ENCODE measurements around the gene ANKK1. TPM values are rescaled to one million over a fixed set of nuclear protein-coding genes. Genes with fewer than 3 reads are reported as not detected.

Gene ANKK1
- total and polyA plus RNA-seq, 8 donors: 0.09 to 0.95 (median 0.47) TPM

- no peak for TF ChIP-seq CTCF (IDR thresholded peaks at IDR 0.05)
- peaks cover 0 to 25% of the 10 kb centered on the region in 2 donors for H3K36me3 ChIP-seq
- DNase-seq (no peak), ATAC-seq (no peak)
- no peak overlapping the region for H3K4me3 ChIP-seq
- no peaks in the 10 kb centered on the region for H3K27me3 ChIP-seq
- intact Hi-C loops (cut with DNase I): no loop called here
- H3K27ac ChIP-seq: no peak overlapping the region
- no peaks in the 10 kb centered on the region for H3K4me1 ChIP-seq
- H3K9me3 ChIP-seq: no peaks in the 10 kb centered on the region
These were observed 41.6 kb upstream of the ANKK1 start for GRCh38 chr11:113345978-113346377.

- Histone ChIP-seq H3K4me3 (no peak overlapping the region), H3K9me3 (no peaks in the 10 kb centered on the region), H3K36me3 (peaks cover 0 to 25% of the 10 kb centered on the region in 2 donors), H3K4me1 (no peaks in the 10 kb centered on the region), H3K27ac (no peak overlapping the region), H3K27me3 (no peaks in the 10 kb centered on the region)
- DNase-seq (no peak), ATAC-seq (no peak)
- no peak for TF ChIP-seq CTCF (IDR thresholded peaks at IDR 0.05)
- intact Hi-C loops (cut with DNase I): no loop called here
These were observed 38.1 kb upstream of the ANKK1 start for GRCh38 chr11:113349528-113349927.

- Histone ChIP-seq H3K4me1 (no peaks in the 10 kb centered on the region), H3K27ac (no peak overlapping the region), H3K36me3 (peaks cover 0 to 32% of the 10 kb centered on the region in 2 donors), H3K4me3 (no peak overlapping the region), H3K27me3 (no peaks in the 10 kb centered on the region), H3K9me3 (peaks cover 0 to 6% of the 10 kb centered on the region in 2 donors)
- no peak for TF ChIP-seq CTCF (IDR thresholded peaks at IDR 0.05)
- ATAC-seq (no peak), DNase-seq (peak in 1 of 4 donors; percentile 61)
- intact Hi-C loops (cut with DNase I): no loop called here
These were observed 37.1 kb upstream of the ANKK1 start for GRCh38 chr11:113350336-113351067.

GRCh38 chr11:113351068-113351450 lies 36.5 kb upstream of the ANKK1 start:
- intact Hi-C loops (cut with DNase I): no loop called here
- peaks cover 0 to 12% of the 10 kb centered on the region in 2 donors for H3K9me3 ChIP-seq
- DNase-seq (no peak), ATAC-seq (no peak)
- no peak for TF ChIP-seq CTCF (IDR thresholded peaks at IDR 0.05)
- no peak overlapping the region for H3K27ac ChIP-seq
- H3K4me3 ChIP-seq: no peak overlapping the region
- H3K27me3 ChIP-seq: no peaks in the 10 kb centered on the region
- peaks cover 0 to 38% of the 10 kb centered on the region in 2 donors for H3K36me3 ChIP-seq
- H3K4me1 ChIP-seq: no peaks in the 10 kb centered on the region

GRCh38 chr11:113351480-113351879 lies 36.1 kb upstream of the ANKK1 start:
- H3K27me3 ChIP-seq: no peaks in the 10 kb centered on the region
- TF ChIP-seq CTCF (IDR thresholded peaks at IDR 0.05): no peak

More at GRCh38 chr11:113351480-113351879, 36.1 kb upstream of the ANKK1 start:
- peaks cover 0 to 16% of the 10 kb centered on the region in 2 donors for H3K9me3 ChIP-seq
- H3K36me3 ChIP-seq: peaks cover 0 to 42% of the 10 kb centered on the region in 2 donors
- H3K4me1 ChIP-seq: no peaks in the 10 kb centered on the region
- intact Hi-C loops (cut with DNase I): no loop called here
- no peak for ATAC-seq
- H3K27ac ChIP-seq: no peak overlapping the region
- no peak for DNase-seq
- H3K4me3 ChIP-seq: no peak overlapping the region

Measured in left lung (tissue), 10 donors.